Loucy (cell line): ENCODE data around the gene KCNH8.

ENCODE experiments used
- EZH2phosphoT487 ChIP-seq: fragments of 200-600 bp; IDR thresholded peaks from 2 replicates; pipeline ENCODE4 v1.6.1; 2018; ENCODE audit warnings: antibody characterized with exemption, mild to moderate bottlenecking, moderate library complexity, borderline replicate concordance
- TF ChIP-seq, protein P1 (sequence below): fragments of 200-600 bp; sonication (generic); conservative IDR thresholded peaks from 2 replicates; pipeline ENCODE4 v1.5.1; 2014; ENCODE audit warnings: mild to moderate bottlenecking, antibody characterized with exemption, low read length

DNA sequence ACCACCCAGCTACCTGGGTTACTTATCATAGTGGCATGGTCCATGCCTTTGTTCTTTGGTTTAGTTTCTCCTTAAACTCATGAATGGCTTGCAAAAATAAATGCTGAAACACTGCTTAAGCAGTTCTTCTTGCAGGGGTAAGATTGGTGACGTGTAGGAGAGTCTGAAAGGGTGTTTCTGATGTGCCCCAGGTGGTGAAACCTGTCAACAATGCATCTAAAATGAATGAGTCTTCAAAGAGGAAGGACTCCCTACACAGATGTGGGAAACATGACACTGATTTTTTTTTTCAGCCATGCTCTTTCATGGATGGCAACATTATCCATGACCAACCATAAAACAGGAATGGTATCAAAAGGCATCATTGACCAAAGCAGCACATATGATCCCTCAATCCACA lies 72.0 kb downstream of the KCNH8 start:
- TF ChIP-seq, protein P1, sequence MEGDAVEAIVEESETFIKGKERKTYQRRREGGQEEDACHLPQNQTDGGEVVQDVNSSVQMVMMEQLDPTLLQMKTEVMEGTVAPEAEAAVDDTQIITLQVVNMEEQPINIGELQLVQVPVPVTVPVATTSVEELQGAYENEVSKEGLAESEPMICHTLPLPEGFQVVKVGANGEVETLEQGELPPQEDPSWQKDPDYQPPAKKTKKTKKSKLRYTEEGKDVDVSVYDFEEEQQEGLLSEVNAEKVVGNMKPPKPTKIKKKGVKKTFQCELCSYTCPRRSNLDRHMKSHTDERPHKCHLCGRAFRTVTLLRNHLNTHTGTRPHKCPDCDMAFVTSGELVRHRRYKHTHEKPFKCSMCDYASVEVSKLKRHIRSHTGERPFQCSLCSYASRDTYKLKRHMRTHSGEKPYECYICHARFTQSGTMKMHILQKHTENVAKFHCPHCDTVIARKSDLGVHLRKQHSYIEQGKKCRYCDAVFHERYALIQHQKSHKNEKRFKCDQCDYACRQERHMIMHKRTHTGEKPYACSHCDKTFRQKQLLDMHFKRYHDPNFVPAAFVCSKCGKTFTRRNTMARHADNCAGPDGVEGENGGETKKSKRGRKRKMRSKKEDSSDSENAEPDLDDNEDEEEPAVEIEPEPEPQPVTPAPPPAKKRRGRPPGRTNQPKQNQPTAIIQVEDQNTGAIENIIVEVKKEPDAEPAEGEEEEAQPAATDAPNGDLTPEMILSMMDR = no peak
- TF ChIP-seq EZH2phosphoT487 = no peak
